ENCODE results near the gene ADAMTS9. TPM values are rescaled to one million over a fixed set of nuclear protein-coding genes. Genes with fewer than 3 reads are reported as not detected.

The ADAMTS9 gene
- total and polyA plus RNA-seq, 2 of the 13 experiments (the other 11 are each of a cell fraction or from before 2014, with no cell fraction given) = 0.02 to 0.09 TPM

- TF ChIP-seq ATAD3A (CRISPR knock-in tag; IDR thresholded peaks at IDR 0.05) (no peak), CEBPG (CRISPR knock-in tag; IDR thresholded peaks at IDR 0.05) (peak; percentile 71), ZNF558 (CRISPR knock-in tag; IDR thresholded peaks at IDR 0.05; ENCODE audit: borderline replicate concordance) (no peak), LRRFIP1 (CRISPR knock-in tag; conservative IDR thresholded peaks at IDR 0.05) (no peak), ZGPAT (CRISPR knock-in tag; IDR thresholded peaks at IDR 0.05) (peak; percentile 59; the same call in 1 of the 2 replicates), MXD3 (CRISPR knock-in tag; IDR thresholded peaks at IDR 0.05) (no peak), ATF5 (CRISPR knock-in tag; IDR thresholded peaks at IDR 0.05; ENCODE audit: low read depth) (no peak), PRPF4 (IDR thresholded peaks at IDR 0.05; ENCODE audit: low read depth, low read length, poor library complexity, severe bottlenecking) (no peak), BHLHE40 (IDR thresholded peaks at IDR 0.05; ENCODE audit: low read length) (peak; percentile 52; the same call in 1 of the 2 replicates), ZBTB21 (CRISPR knock-in tag; IDR thresholded peaks at IDR 0.05) (no peak), NFKBIZ (CRISPR knock-in tag; IDR thresholded peaks at IDR 0.05) (no peak), RARA (CRISPR knock-in tag; IDR thresholded peaks at IDR 0.05) (peak; percentile 51; the same call in 1 of the 2 replicates), EEA1 (CRISPR knock-in tag; IDR thresholded peaks at IDR 0.05; ENCODE audit: borderline replicate concordance) (no peak), IKZF4 (CRISPR knock-in tag; IDR thresholded peaks at IDR 0.05; ENCODE audit: borderline replicate concordance, low read depth, not compliant biosample characterization) (no peak), PAX8 (CRISPR knock-in tag; IDR thresholded peaks at IDR 0.05; ENCODE audit: borderline replicate concordance) (no peak), NR2C2 (CRISPR knock-in tag; IDR thresholded peaks at IDR 0.05; ENCODE audit: borderline replicate concordance) (no peak), ZNF317 (CRISPR knock-in tag; IDR thresholded peaks at IDR 0.05) (no peak), YY1 (IDR thresholded peaks at IDR 0.05; ENCODE audit: insufficient read depth, insufficient replicate concordance, low read depth, low read length) (no peak), YEATS2 (CRISPR knock-in tag; IDR thresholded peaks at IDR 0.05; ENCODE audit: borderline replicate concordance) (no peak), TCF7L2 (IDR thresholded peaks at IDR 0.05; ENCODE audit: low read depth, low read length) (peak; percentile 30; the same call in 1 of the 2 replicates), AFF4 (CRISPR knock-in tag; IDR thresholded peaks at IDR 0.05) (no peak)
These were observed 60.1 kb downstream of the ADAMTS9 start (continued) for GRCh38 chr3:64627471-64628321.
